Measurements from ENCODE around the gene PRODH. TPM values are rescaled to one million over a fixed set of nuclear protein-coding genes. Genes with fewer than 3 reads are reported as not detected.
"Not testable (repeated sequence)": the region's sequence is repeated elsewhere in the genome, so short reads cannot be mapped to it uniquely, and the experiment has no call there.

The PRODH gene
- total and polyA plus RNA-seq, 10 donors = 0.55 to 4.0 (median 0.70) TPM; not detected in 3

DNA sequence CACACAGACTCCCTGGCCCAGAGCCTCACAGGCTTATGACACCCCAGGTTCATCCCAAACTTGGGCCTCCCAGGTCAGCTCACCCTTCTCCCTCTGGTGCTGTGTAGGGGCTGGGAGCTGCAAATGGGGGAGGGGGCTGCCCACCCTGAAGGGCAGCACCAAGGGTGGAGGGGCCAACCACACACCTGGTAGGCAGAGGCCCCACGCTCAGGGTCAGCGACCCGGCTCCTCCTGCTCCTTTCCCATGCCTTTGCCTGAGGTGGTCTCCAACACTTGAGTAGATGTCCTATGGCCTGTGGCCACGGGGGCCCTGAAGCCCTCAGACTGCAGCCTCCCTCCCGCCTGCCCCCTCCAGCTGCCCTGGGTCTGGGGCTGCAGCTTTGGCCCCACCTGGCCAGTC, 26.5 kb downstream of the PRODH start:
- Histone ChIP-seq H3K27me3 (replicated peaks in 1 of 7) (no peaks in the 10 kb centered on the region), H3K27ac (no peak overlapping the region), H3K4me1 (no peaks in the 10 kb centered on the region), H3K36me3 (no peaks in the 10 kb centered on the region), H3K9me3 (no peaks in the 10 kb centered on the region), H3K4me3 (no peak overlapping the region)
- 95 to 100% methylated on average over 1 to 3 of the region's 5 CpGs; no CpG with 5 or more reads in 3 of the 5 donors for WGBS, 5 donors
- TF ChIP-seq POLR2A (IDR thresholded peaks at IDR 0.05) (no peak), POLR2AphosphoS5 (IDR thresholded peaks at IDR 0.05) (no peak)
- TF ChIP-seq, protein P1, sequence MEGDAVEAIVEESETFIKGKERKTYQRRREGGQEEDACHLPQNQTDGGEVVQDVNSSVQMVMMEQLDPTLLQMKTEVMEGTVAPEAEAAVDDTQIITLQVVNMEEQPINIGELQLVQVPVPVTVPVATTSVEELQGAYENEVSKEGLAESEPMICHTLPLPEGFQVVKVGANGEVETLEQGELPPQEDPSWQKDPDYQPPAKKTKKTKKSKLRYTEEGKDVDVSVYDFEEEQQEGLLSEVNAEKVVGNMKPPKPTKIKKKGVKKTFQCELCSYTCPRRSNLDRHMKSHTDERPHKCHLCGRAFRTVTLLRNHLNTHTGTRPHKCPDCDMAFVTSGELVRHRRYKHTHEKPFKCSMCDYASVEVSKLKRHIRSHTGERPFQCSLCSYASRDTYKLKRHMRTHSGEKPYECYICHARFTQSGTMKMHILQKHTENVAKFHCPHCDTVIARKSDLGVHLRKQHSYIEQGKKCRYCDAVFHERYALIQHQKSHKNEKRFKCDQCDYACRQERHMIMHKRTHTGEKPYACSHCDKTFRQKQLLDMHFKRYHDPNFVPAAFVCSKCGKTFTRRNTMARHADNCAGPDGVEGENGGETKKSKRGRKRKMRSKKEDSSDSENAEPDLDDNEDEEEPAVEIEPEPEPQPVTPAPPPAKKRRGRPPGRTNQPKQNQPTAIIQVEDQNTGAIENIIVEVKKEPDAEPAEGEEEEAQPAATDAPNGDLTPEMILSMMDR (IDR thresholded peaks at IDR 0.05 in 8 of 11, conservative IDR thresholded peaks at IDR 0.05 in 3 of 11) = no peak
- intact Hi-C loops (cut with DNase I; ENCODE audit: low total_unique reads) = no loop called here
- no peak for DNase-seq

DNA sequence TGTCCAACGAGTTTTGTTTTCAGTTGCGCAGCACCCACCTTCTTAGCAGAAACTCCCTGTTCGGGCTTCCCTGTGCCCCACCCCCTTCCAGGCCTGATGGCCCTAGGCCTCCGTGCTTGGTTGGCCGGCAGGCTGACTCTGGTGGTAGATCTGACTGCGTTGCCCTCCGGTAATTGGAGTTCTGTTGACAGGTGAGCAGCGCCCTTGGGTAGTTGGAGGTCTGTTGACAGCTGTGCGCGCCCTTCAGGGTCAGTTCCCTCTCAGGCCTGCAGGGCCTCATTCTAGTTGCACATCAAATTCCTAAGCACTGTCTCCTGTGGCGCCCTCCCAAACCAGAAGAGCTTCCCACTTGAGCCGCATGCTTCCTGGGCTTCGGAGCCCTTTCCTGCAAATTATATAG, 29.2 kb downstream of the PRODH start:
- Histone ChIP-seq H3K27ac (no peak overlapping the region), H3K4me1 (no peaks in the 10 kb centered on the region), H3K36me3 (no peaks in the 10 kb centered on the region), H3K27me3 (replicated peaks in 1 of 7) (no peaks in the 10 kb centered on the region), H3K9me3 (no peaks in the 10 kb centered on the region), H3K4me3 (no peak overlapping the region)
- 32 to 38% methylated on average over 5 to 7 of the region's 13 CpGs; no CpG with 5 or more reads in 3 of the 5 donors for WGBS, 5 donors
- intact Hi-C loops (cut with DNase I; ENCODE audit: low total_unique reads) = no loop called here
- TF ChIP-seq, protein P1 (IDR thresholded peaks at IDR 0.05 in 8 of 11, conservative IDR thresholded peaks at IDR 0.05 in 3 of 11) = no peak
- TF ChIP-seq POLR2A (IDR thresholded peaks at IDR 0.05) (no peak), POLR2AphosphoS5 (IDR thresholded peaks at IDR 0.05) (no peak)
- no peak for DNase-seq

DNA sequence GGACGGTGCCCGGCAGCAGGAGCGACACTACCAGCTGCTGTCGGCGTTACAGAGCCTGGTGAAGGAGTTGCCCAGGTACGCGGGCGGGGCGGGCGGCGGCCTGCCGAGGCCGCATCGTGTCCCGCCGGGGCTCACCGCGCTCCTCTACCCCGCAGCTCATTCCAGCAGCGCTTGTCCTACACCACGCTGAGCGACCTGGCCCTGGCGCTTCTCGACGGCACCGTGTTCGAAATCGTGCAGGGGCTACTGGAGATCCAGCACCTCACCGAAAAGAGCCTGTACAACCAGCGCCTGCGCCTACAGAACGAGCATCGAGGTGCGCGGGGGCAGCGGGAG, 29.7 kb downstream of the PRODH start:
- H3K4me1 ChIP-seq; H3K27me3 ChIP-seq (replicated peaks in 1 of 7); H3K36me3 ChIP-seq; intact Hi-C loops (cut with DNase I; ENCODE audit: low total_unique reads); H3K27ac ChIP-seq; H3K9me3 ChIP-seq; DNase-seq; H3K4me3 ChIP-seq: not testable (repeated sequence)
- WGBS, 5 donors = no CpG with 5 or more reads among the region's 36 CpGs

DNA sequence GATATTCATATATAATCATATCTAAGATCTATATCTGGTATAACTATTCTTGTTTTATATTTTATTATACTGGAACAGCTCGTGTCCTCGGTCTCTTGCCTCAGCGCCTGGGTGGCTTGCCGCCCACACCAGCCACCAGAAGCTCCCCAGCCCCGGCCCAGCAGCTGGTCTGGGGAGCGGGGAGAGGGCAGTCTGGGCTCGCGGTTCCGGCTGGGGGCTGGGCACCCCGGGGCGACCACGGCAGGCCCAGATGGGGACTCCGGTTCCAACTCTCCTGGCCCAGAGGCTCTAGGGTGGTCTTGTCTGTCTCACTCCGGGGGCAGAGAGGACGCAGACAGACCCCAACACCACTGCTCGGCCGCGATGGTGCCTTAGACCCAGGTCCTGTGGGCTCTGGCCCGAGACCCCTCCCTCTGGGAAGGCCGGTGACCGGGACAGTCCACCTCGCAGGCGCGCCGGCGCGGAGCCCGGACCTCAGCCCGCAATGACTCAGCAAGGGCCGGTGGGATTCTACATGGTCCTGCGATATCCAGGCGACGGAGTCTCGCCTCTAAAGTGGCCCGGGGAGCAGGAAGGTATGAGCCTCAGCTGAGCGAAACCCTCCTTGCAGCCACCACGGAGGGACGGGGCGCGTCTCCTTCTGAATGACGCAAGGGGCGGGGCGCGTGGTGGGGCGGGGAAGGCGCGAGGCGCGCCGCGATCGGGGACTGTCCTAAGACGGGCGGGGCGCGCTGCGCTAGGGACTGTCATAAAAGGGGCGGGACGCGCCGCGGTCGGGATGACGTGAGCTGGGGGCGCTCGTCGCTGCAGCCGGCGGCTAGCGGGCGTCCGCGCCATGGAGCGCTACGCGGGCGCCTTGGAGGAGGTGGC, 30.3 kb downstream of the PRODH start, which contains the start of gene DGCR6:
Gene DGCR6, plus strand, starts transcription at position 781 of the 870 bp plus-strand sequence. Its CDS starts 55 bp downstream, at position 836.
- WGBS, 5 donors = 11% methylated on average over 11 of the region's 77 CpGs; no CpG with 5 or more reads in 4 of the 5 donors
- Histone ChIP-seq H3K27ac (no peak within 1 kb of the TSS), H3K9me3 (no peaks in the 10 kb centered on the region), H3K4me3 (no peak within 1 kb of the TSS), H3K4me1 (no peaks in the 10 kb centered on the region), H3K36me3 (no peaks in the 10 kb centered on the region), H3K27me3 (replicated peaks in 1 of 7) (no peaks in the 10 kb centered on the region)
- TF ChIP-seq POLR2AphosphoS5 (IDR thresholded peaks at IDR 0.05) (no peak), POLR2A (IDR thresholded peaks at IDR 0.05) (no peak)
- TF ChIP-seq, protein P1 (IDR thresholded peaks at IDR 0.05 in 8 of 11, conservative IDR thresholded peaks at IDR 0.05 in 3 of 11) = no peak
- intact Hi-C loops (cut with DNase I; ENCODE audit: low total_unique reads) = no loop called here
- DNase-seq = peak; percentile 28

DNA sequence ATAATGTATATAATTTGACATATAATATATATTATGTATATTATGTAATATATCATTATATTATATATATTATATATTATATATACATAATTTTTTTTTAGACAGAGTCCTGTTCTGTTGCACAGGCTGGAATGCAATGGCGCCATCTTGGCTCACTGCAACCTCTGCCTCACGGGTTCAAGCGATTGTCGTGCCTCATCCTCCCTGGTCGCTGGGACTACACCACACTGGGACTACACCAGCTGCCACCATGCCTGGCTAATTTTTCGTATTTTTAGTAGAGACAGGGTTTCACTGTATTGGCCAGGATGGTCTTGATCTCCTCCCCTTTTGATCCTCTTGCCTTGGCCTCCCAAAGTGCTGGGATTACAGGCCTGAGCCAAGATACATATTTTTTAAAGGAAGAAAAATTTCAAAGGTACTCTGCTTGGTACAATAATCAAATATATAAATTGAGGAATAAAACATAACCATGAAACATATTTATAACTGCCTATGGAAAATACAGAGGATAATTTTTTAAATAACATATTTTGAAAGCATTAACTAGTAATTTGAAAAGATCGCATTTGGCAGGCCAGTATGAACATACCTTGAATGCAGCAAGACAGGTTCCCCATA, 39.9 kb downstream of the PRODH start:
- H3K27me3 ChIP-seq (replicated peaks in 1 of 7); DNase-seq; H3K9me3 ChIP-seq; intact Hi-C loops (cut with DNase I; ENCODE audit: low total_unique reads); H3K4me1 ChIP-seq; H3K36me3 ChIP-seq; H3K4me3 ChIP-seq; H3K27ac ChIP-seq: not testable (repeated sequence)
- 83 to 96% (median 89%) methylated on average over 5 to 6 of the region's 7 CpGs for WGBS, 5 donors

DNA sequence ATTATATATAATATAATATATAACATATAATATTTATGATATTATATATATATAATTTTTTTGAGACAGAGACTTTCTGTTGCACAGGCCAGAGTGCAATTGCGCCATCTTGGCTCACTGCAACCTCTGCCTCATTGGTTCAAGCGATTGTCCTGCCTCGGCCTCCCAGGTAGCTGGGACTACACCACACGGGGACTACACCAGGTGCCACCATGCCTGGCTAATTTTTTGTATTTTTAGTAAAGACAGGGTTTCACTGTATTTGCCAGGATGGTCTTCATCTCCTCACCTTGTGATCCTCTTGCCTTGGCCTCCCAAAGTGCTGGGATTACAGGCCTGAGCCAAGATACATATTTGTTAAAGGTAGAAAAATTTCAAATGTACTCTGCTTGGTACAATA, 42.3 kb downstream of the PRODH start:
- H3K27ac ChIP-seq; H3K4me1 ChIP-seq; H3K9me3 ChIP-seq; H3K36me3 ChIP-seq; H3K4me3 ChIP-seq; H3K27me3 ChIP-seq (replicated peaks in 1 of 7); intact Hi-C loops (cut with DNase I; ENCODE audit: low total_unique reads); DNase-seq: not testable (repeated sequence)
- no CpG with 5 or more reads among the region's 4 CpGs for WGBS, 5 donors

DNA sequence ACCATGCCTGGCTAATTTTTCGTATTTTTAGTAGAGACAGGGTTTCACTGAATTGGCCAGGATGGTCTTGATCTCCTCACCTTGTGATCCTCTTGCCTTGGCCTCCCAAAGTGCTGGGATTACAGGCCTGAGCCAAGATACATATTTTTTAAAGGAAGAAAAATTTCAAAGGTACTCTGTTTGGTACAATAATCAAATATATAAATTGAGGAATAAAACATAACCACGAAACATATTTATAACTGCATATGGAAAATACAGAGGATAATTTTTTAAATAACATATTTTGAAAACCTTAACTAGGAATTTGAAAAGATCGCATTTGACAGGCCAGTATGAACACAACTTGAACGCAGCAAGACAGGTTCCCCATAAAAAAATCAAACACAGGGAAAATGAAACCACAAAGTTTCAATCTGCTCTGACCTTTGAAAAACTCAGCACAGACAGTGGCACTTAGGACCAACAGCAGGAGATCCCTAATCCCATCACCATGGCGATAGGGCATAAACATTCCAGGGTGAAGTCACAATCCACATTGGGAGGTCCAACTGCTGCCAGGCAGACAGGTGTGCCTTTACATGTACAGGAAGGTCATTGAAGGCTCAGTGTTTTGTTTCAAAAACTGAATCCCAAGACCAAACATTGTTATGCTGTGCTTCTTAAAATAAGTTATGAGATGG, 45.4 kb downstream of the PRODH start:
- H3K4me1 ChIP-seq; H3K36me3 ChIP-seq; H3K9me3 ChIP-seq; H3K27ac ChIP-seq; intact Hi-C loops (cut with DNase I; ENCODE audit: low total_unique reads); H3K27me3 ChIP-seq (replicated peaks in 1 of 7); DNase-seq; H3K4me3 ChIP-seq: not testable (repeated sequence)
- 75 to 88% methylated on average over 1 of the region's 5 CpGs; no CpG with 5 or more reads in 3 of the 5 donors for WGBS, 5 donors

All from spleen (tissue), 11 donors.